HEK293T (cell line): ENCODE results near the gene KRT14.

Source experiments
- ARNT ChIP-seq: fragments of 450-650 bp; IDR thresholded peaks from 2 replicates; pipeline ENCODE4 v1.6.1; 2017; ENCODE audit warnings: mild to moderate bottlenecking
- BHLHE40 ChIP-seq: fragments of 450-650 bp; IDR thresholded peaks from 2 replicates; pipeline ENCODE4 v1.6.1; 2016; ENCODE audit warnings: mild to moderate bottlenecking, moderate library complexity, borderline replicate concordance
- CTBP1 ChIP-seq: fragments of 450-650 bp; IDR thresholded peaks from 2 replicates; pipeline ENCODE4 v1.6.1; 2016; ENCODE audit warnings: borderline replicate concordance
- ELF4 ChIP-seq: fragments of 450-650 bp; IDR thresholded peaks from 2 replicates; pipeline ENCODE4 v1.6.1; 2017; ENCODE audit warnings: antibody characterized with exemption
- FOXK2 ChIP-seq: fragments of 450-650 bp; IDR thresholded peaks from 2 replicates; pipeline ENCODE4 v1.6.1; 2016; ENCODE audit warnings: mild to moderate bottlenecking
- FOXM1 ChIP-seq: fragments of 450-650 bp; IDR thresholded peaks from 2 replicates; pipeline ENCODE4 v1.6.1; 2017; ENCODE audit warnings: mild to moderate bottlenecking, borderline replicate concordance
- HDGF ChIP-seq: fragments of 450-650 bp; IDR thresholded peaks from 2 replicates; pipeline ENCODE4 v1.6.1; 2017; ENCODE audit warnings: antibody characterized with exemption, borderline replicate concordance
- L3MBTL2 ChIP-seq: fragments of 450-650 bp; conservative IDR thresholded peaks from 2 replicates; pipeline ENCODE4 v1.6.1; 2016; ENCODE audit warnings: mild to moderate bottlenecking
- NFRKB ChIP-seq: fragments of 450-650 bp; IDR thresholded peaks from 2 replicates; pipeline ENCODE4 v1.6.1; 2016; ENCODE audit warnings: mild to moderate bottlenecking, moderate library complexity
- SP1 ChIP-seq: fragments of 450-650 bp; IDR thresholded peaks from 2 replicates; pipeline ENCODE4 v1.6.1; 2017
- SUZ12 ChIP-seq: fragments of 450-650 bp; IDR thresholded peaks from 2 replicates; pipeline ENCODE4 v1.6.1; 2016; ENCODE audit warnings: mild to moderate bottlenecking
- TARDBP ChIP-seq: fragments of 450-650 bp; IDR thresholded peaks from 2 replicates; pipeline ENCODE4 v1.6.1; 2016
- ZNF384 ChIP-seq: fragments of 450-650 bp; IDR thresholded peaks from 2 replicates; pipeline ENCODE4 v1.6.1; 2016
- TF ChIP-seq, protein P1 (sequence below): fragments of 450-650 bp; IDR thresholded peaks from 2 replicates; pipeline ENCODE4 v1.6.1; 2016

DNA sequence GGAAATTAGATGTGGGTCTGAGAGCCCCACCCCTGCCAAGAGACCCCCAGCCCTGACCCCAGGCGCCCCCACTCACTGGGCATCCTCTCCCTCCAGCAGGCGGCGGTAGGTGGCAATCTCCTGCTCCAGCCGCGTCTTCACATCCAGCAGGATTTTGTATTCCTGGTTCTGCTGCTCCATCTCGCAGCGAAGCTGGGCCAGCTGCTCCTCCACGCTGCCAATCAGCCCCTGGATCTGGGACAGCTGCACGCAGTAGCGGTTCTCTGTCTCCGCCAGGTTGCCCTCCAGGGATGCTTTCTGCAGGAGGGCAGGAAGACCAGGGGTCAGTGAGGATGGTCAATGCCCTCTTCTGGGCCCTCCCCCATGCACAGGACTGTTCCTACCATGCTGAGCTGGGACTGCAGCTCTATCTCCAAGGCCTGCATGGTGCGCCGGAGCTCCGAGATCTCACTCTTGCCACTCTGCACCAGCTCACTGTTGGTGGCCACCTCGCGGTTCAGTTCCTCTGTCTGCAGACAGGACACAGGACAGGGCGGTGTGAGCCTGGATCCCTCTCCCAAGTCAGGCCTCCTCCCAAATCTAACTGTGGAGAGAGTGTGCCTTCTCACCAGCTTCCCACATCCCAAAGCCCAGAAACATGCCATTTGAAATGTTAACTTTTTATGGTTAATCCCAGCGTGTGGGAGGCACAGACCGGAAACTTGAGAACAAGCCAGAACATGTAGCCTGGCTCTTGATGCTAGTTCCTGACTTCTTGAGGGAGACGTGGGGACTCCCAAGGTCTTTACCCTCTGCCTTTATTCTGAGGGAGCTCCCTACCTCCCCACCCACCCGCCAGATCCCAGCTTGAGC is 34.1 kb upstream of the KRT14 start:
- no peak for TF ChIP-seq FOXM1
- TF ChIP-seq CTBP1: no peak
- no peak for TF ChIP-seq BHLHE40
- no peak for TF ChIP-seq ELF4
- TF ChIP-seq, protein P1, sequence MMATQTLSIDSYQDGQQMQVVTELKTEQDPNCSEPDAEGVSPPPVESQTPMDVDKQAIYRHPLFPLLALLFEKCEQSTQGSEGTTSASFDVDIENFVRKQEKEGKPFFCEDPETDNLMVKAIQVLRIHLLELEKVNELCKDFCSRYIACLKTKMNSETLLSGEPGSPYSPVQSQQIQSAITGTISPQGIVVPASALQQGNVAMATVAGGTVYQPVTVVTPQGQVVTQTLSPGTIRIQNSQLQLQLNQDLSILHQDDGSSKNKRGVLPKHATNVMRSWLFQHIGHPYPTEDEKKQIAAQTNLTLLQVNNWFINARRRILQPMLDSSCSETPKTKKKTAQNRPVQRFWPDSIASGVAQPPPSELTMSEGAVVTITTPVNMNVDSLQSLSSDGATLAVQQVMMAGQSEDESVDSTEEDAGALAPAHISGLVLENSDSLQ: no peak
- TF ChIP-seq SP1: no peak
- TF ChIP-seq ARNT: no peak
- TF ChIP-seq SUZ12: no peak
- TF ChIP-seq FOXK2: no peak
- TF ChIP-seq ZNF384: no peak
- no peak for TF ChIP-seq TARDBP
- no peak for TF ChIP-seq NFRKB
- TF ChIP-seq L3MBTL2: no peak
- no peak for TF ChIP-seq HDGF
